GM19240 (cell line): ENCODE measurements around the gene MUC20.
"Not testable (repeated sequence)": the region's sequence is repeated elsewhere in the genome, so short reads cannot be mapped to it uniquely, and the experiment has no call there.

Source experiments
- DNase-seq: peaks from one replicate; pipeline ENCODE4 v3.0.0; 2011; ENCODE audit warnings: low spot score; ENCODE audit not compliant: insufficient read length

MUC20 gene

DNA sequence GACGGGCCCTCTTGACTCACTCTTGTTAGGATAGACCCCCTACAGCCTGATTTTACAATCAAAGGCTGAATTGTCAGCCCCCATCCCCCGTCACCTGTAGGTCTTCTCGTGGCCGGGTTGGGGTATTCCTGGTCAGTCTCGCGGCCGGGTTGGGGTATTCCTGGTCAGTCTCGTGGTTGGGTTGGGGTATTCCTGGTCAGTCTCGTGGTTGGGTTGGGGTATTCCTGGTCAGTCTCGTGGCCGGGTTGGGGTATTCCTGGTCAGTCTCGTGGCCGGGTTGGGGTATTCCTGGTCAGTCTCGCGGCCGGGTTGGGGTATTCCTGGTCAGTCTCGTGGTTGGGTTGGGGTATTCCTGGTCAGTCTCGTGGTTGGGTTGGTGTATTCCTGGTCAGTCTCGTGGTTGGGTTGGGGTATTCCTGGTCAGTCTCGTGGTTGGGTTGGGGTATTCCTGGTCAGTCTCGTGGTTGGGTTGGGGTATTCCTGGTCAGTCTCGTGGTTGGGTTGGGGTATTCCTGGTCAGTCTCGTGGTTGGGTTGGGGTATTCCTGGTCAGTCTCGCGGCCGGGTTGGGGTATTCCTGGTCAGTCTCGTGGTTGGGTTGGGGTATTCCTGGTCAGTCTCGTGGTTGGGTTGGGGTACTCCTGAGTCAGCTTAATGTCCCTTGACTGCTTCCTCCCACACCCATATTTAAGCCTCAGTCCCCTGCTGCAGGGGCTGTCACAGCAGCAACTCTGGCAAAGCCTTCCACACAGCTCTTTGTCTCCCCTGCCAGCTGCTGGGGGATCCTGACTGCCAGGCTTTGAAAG is 50.3 kb downstream of the MUC20 start:
- not testable (repeated sequence) for DNase-seq

DNA sequence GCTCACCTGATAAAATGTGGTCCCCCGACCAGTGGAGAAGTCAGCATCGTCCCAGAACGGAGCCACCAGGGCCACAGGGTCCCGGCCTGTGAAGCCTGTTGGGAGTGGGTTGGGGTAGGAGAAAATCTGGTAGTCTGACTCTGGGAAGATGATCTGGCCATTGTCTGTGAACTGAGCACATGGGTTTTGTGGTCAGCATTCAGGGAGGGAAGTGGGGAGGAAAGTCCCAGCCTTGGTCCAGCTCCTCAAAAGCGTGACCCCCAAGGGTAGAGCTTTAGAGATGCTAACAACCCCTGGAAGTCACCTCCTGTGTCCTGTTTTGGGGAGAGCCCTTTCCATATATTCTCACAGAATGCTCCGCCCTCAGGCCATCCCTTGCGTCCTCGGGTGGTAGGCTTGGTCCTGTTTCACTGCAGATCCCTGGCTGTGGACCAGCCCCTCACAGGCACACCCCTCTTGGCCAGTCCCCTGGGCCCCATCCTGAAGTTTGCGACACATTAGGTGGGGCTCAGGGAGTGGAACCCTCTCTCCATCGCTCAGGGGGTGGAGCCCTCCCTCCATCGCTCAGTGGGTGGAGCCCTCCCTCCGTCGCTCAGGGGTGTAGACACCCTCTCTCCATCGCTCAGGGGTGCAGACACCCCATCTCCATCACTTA is 51.0 kb downstream of the MUC20 start:
- no peak for DNase-seq

DNA sequence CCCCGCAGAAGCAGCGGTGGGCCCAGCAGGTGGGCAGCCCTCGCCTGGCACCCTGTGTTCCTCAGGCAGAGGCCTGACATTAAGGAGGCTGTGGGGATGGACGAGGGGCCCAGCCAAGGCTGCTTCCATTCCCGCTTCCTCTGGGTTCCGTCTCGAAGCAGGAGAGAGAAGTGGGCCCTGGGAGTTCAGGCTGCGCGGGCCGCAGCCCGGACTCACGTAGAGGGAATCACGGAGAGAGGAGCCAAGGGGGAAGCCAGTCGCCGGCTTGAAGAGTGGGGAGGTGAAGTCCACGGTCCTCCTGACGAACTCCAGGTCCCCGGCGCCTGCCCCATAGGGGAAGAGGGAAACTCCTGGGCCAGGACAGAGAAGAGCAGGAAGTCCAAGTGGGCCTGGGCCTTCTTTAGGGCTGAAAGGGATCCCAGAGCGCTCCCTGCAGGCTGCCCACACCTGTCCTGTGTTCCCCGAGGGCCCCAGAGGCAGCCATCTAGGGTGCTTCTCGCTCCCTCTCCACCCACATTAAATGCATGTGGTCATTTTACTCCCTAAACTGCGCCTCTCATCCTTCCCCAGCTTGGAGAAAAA is 53.3 kb downstream of the MUC20 start:
- no peak for DNase-seq

DNA sequence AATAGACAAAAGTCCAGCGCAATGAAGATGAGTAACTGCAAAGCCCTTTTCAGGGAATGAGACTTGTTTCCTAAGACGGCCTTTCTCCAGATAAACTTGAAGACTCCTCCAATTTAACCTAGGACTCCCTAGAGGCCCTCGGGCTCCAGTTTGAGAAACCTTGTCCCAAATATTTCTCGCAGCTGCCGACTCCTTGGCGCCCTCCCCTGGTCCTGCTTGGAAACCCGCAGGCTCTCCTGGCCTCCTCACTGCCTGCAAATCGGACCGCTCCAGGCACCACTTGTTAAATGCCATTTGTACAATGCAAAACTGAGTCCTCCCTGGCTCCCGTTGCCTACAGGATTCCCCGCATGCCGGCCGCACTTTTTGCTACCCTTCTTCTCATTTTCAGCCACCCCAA is 54.1 kb downstream of the MUC20 start:
- no peak for DNase-seq

DNA sequence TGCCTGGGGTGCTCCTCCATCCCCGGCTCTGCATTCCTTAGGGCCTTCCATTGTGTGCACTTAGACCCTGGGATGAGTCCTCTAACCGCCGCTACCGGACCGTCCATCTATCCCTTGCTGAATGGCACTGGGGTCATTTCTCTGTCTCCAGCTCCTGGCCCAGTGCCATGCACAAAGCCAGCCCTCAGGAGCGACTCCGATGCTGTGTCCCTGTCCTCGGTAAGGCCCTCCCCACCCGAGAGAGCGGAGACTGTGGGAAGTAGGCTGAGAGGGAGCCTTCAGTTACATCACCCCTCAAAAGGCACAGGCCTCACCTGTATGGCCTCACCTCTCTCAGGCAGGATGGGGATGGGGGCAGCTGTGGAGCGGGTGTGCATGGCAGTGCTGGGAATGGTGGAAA is 57.2 kb downstream of the MUC20 start:
- DNase-seq = no peak

DNA sequence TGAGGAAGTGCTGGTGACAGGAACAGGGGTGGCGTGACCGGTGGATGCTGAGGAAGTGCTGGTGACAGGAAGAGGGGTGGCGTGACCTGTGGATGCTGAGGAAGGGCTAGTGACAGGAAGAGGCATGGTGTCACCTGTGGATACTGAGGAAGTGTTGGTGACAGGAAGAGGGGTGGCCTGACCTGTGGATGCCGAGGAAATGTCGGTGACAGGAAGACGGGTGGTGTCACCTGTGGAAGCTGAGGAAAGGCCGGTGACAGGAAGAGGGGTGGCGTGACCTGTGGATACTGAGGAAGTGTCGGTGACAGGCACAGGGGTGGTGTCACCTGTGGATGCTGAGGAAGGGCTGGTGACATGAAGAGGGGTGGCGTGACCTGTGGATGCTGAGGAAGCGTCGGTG is 60.5 kb downstream of the MUC20 start:
- DNase-seq = not testable (repeated sequence)
